Tibial artery (tissue), 4 donors: ENCODE measurements around the gene GARRE1.

Experiments used
- DNase-seq, 2 donors: peaks; one replicate each; pipeline ENCODE4 v3.0.0-alpha.2; 2019
- H3K27ac ChIP-seq, 2 donors: fragments of 200-600 bp; sonication (generic) in 1 of 2; 1 replicate in 1 of 2; 2 replicates in 1 of 2; pipeline ENCODE4 v1.5.1; 2018 to 2019; ENCODE audit warnings: mild to moderate bottlenecking in 1 of 2
- H3K27me3 ChIP-seq, 2 donors: fragments of 200-600 bp; sonication (generic) in 1 of 2; one replicate each; pipeline versions ENCODE4 v1.5.1 to v1.6.0; 2016 to 2019
- H3K36me3 ChIP-seq, 3 donors: fragments of 200-600 bp; sonication (generic) in 2 of 3; one replicate each; pipeline ENCODE4 v1.5.1; 2016 to 2019; ENCODE audit warnings: mild to moderate bottlenecking in 2 of 3
- H3K4me1 ChIP-seq, 4 donors: fragments of 200-600 bp; sonication (generic) in 2 of 4; 1 replicate in 3 of 4; 2 replicates in 1 of 4; pipeline ENCODE4 v1.5.1; 2016 to 2019
- H3K4me3 ChIP-seq, 2 donors: fragments of 200-600 bp; sonication (generic) in 1 of 2; 1 replicate in 1 of 2; 2 replicates in 1 of 2; pipeline ENCODE4 v1.5.1; 2018 to 2019; ENCODE audit warnings: mild to moderate bottlenecking in 2 of 2
- H3K9me3 ChIP-seq, 3 donors: fragments of 200-600 bp; sonication (generic) in 1 of 3; one replicate each; pipeline ENCODE4 v1.5.1; 2016 to 2019
- CTCF ChIP-seq, 2 experiments: fragments of 200-600 bp in 1 of 2; fragments of 450-650 bp in 1 of 2; IDR thresholded peaks; one replicate each; pipeline ENCODE4 v1.5.1; 2017 to 2019; ENCODE audit warnings: antibody characterized with exemption in 2 of 2, mild to moderate bottlenecking in 1 of 2, moderate library complexity in 1 of 2
- intact Hi-C: fragments of 100-400 bp; cut with DNase I; formaldehyde crosslinking; loops from one replicate; pipeline ENCODE4 v1.15.0; 2023; ENCODE audit warnings: low total_unique reads

The GARRE1 gene

GRCh38 chr19:34220472-34221063 is 33.8 kb upstream of the GARRE1 start:
- H3K27ac ChIP-seq: no peak overlapping the region
- DNase-seq: peak in 1 of 2 donors; percentile 75
- H3K9me3 ChIP-seq: no peaks in the 10 kb centered on the region
- intact Hi-C loops: no loop called here
- peak; percentile 59 to 66 for TF ChIP-seq CTCF (IDR thresholded peaks at IDR 0.05)
- no peak overlapping the region for H3K4me3 ChIP-seq
- H3K27me3 ChIP-seq: no peaks in the 10 kb centered on the region
- H3K4me1 ChIP-seq: peaks cover 0 to 12% (median 1%) of the 10 kb centered on the region in 4 donors
- H3K36me3 ChIP-seq: peaks cover 47 to 81% (median 49%) of the 10 kb centered on the region in 3 donors

DNA sequence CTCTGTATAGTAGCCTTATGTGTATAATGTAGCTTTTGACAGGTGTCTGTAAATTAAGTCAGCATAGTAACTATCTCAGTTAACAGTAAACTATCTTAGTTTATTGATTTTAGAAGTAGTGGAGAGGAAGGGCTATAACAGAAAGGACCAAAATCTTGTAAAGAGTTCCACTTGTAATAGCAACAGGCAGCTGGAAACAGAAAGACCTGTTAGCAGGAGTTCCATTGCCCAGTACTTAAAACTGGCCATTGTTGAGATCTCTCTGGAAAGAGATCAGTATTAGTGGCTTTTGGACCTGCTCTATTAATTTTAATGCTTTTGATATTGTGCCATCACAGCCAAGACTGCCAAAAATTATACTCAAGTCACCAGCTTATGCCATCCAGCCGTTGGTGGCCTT is 32.0 kb upstream of the GARRE1 start:
- DNase-seq: no peak
- H3K36me3 ChIP-seq: peaks cover 60 to 85% (median 60%) of the 10 kb centered on the region in 3 donors
- no peaks in the 10 kb centered on the region for H3K9me3 ChIP-seq
- H3K4me1 ChIP-seq: peaks cover 0 to 12% (median 1%) of the 10 kb centered on the region in 4 donors
- TF ChIP-seq CTCF (IDR thresholded peaks at IDR 0.05): no peak
- H3K4me3 ChIP-seq: no peak overlapping the region
- intact Hi-C loops: no loop called here
- no peaks in the 10 kb centered on the region for H3K27me3 ChIP-seq
- no peak overlapping the region for H3K27ac ChIP-seq

DNA sequence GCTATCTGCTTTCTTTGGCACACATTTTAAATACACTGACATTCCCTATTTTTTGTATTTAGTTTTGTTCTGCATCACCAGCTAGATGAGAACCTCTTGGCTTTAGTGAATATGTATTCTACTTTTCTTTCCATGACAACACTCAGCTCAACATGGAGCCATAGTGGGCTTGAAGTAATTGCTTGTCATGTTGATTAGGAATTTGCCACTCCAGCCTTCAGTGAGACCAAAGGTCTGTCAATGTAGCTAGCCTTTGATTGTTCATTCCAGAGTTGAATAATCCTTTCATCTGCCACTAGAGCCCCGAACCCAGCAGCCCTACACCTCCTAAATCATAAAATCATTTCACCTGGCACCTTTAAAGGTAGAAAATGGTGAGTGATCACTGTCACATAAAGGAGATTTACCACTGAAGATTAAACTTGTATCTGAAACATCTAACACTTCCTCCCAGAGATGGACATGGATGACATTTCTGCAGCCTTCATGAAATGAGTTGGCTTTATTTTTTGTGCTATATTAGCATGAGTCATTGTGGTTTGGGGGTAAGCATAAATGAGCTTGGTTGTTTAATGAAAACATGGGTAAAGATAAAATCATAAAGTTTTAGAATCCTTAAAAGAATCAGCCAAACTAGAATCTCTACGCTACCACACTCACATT is 29.2 kb upstream of the GARRE1 start:
- H3K4me1 ChIP-seq: no peaks in the 10 kb centered on the region
- peaks cover 73 to 89% (median 78%) of the 10 kb centered on the region in 3 donors for H3K36me3 ChIP-seq
- H3K4me3 ChIP-seq: no peak overlapping the region
- H3K27me3 ChIP-seq: no peaks in the 10 kb centered on the region
- no peak for TF ChIP-seq CTCF (IDR thresholded peaks at IDR 0.05)
- DNase-seq: no peak
- intact Hi-C loops: no loop called here
- no peaks in the 10 kb centered on the region for H3K9me3 ChIP-seq
- H3K27ac ChIP-seq: no peak overlapping the region

- Histone ChIP-seq H3K4me3 (no peak overlapping the region), H3K4me1 (no peaks in the 10 kb centered on the region), H3K27me3 (no peaks in the 10 kb centered on the region), H3K36me3 (peaks cover 74 to 87% (median 83%) of the 10 kb centered on the region in 3 donors), H3K27ac (no peak overlapping the region), H3K9me3 (no peaks in the 10 kb centered on the region)
- no peak for TF ChIP-seq CTCF (IDR thresholded peaks at IDR 0.05)
- DNase-seq: no peak
- intact Hi-C loops: no loop called here
These were observed 28.7 kb upstream of the GARRE1 start for GRCh38 chr19:34225659-34226015.

- H3K27ac ChIP-seq: no peak overlapping the region
- DNase-seq: no peak
- H3K4me1 ChIP-seq: no peaks in the 10 kb centered on the region
- no peak for TF ChIP-seq CTCF (IDR thresholded peaks at IDR 0.05)
- H3K27me3 ChIP-seq: no peaks in the 10 kb centered on the region
- H3K9me3 ChIP-seq: no peaks in the 10 kb centered on the region
- intact Hi-C loops: no loop called here
- peaks cover 74 to 87% (median 87%) of the 10 kb centered on the region in 3 donors for H3K36me3 ChIP-seq
- no peak overlapping the region for H3K4me3 ChIP-seq
These were observed 28.3 kb upstream of the GARRE1 start for GRCh38 chr19:34226036-34226435.
